SH-SY5Y (cell line): ENCODE results near the gene TM7SF3.

ENCODE experiments used
- GATA2 ChIP-seq: IDR thresholded peaks from 2 replicates; pipeline ENCODE4 v1.6.1; 2011; ENCODE audit warnings: mild to moderate bottlenecking, low read depth, low read length
- GATA3 ChIP-seq: IDR thresholded peaks from 2 replicates; pipeline ENCODE4 v1.6.1; 2011; ENCODE audit warnings: low read depth, mild to moderate bottlenecking, low read length, moderate library complexity

- TF ChIP-seq GATA2: no peak
- TF ChIP-seq GATA3: no peak
Measured at GRCh38 chr12:26953447-26953846, 60.7 kb downstream of the TM7SF3 start.
